ENCODE measurements around the gene IGSF8.

The IGSF8 gene

DNA sequence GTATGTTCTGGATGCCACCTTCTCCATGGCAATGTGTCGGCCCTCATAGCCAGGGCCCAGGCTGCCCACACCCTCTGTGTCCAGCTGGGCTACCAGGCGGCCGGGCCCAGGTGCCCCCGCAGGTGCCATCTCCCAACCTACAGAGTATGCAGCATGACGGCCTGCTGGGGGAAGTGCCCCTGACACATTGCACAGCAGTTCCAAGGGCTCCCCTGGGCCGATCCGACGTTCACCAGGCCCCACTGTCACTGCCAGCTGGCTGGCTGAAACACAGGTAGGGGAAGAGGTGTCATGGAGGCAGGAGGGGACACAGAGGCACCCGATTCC, 5.4 kb downstream of the IGSF8 start:
- Histone ChIP-seq H3K36me3 (replicated peaks) (no peaks in the 10 kb centered on the region), H3K27ac (no peak overlapping the region), H3K27me3 (replicated peaks) (no peaks in the 10 kb centered on the region), H3K4me3 (ENCODE audit: low read depth, low read length) (no peak overlapping the region)
- in situ Hi-C loops (cut with HindIII; ENCODE audit: low pct_ligation_motif_present, low sequenced_read_pairs) = no loop called here
- no peak for DNase-seq
- TF ChIP-seq, protein P1, sequence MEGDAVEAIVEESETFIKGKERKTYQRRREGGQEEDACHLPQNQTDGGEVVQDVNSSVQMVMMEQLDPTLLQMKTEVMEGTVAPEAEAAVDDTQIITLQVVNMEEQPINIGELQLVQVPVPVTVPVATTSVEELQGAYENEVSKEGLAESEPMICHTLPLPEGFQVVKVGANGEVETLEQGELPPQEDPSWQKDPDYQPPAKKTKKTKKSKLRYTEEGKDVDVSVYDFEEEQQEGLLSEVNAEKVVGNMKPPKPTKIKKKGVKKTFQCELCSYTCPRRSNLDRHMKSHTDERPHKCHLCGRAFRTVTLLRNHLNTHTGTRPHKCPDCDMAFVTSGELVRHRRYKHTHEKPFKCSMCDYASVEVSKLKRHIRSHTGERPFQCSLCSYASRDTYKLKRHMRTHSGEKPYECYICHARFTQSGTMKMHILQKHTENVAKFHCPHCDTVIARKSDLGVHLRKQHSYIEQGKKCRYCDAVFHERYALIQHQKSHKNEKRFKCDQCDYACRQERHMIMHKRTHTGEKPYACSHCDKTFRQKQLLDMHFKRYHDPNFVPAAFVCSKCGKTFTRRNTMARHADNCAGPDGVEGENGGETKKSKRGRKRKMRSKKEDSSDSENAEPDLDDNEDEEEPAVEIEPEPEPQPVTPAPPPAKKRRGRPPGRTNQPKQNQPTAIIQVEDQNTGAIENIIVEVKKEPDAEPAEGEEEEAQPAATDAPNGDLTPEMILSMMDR (IDR thresholded peaks at IDR 0.05; ENCODE audit: low read depth, low read length, missing control alignments) = no peak

DNA sequence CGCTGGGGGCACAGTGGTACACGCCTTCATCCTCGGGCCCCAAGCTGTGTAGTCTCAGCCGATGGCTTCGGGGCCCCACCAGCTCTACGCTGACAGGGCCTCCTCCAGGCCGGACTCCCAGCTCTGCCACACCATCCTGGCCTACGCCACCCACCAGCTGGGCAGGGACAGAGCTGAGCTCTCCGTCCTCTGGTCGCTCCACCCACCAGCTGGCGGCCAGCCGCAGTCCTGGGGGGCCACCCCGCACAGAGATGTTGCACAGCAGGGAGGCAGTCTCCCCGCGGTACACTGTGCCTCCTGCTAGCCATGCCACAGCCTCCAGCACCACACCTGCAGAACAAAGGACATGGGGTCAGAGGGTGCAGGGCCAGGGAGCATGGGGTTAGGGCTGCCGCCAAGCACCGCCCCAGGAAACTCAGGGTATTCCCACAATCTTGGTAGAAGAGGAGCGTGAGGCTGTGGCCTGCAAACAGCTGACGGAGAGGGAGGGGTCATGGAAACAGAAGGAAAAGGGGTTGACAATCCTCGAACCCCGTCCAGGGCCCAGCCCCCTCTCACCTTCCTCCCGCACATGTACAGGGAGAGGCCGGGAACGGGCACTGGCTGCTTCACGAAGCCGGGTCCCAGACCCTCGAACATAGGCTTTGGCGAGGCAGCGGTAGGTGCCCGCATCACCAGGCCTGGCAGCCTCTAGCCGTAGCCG, 5.9 kb downstream of the IGSF8 start:
- H3K36me3 ChIP-seq (replicated peaks) = no peaks in the 10 kb centered on the region
- in situ Hi-C loops (cut with HindIII; ENCODE audit: low pct_ligation_motif_present, low sequenced_read_pairs) = no loop called here

DNA sequence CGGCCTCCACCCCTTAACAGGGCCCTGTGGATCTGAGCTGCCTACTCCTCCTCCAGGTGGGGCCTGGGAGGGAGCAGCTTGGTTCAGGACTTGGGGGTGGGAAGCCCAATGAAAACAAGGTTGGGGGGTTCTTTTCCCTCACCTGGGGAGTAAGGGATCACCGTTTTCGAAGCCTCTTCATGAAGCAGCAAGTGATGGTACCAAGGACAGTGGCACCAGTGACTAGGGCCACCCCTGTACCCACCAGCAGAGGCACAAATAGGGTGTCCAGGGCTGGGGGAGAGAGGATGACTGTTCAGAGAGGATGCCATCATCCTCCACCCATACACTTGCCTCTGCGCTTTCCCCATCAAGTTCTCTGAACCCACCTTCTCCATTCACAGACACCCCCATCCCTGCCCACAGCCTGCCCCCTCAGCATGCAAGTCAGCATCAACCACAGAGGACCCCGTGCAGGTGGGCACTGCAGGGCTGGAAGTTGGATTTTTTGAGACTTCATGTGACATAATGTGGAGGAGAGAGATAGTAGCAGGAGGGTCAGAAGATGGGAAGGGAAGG, 6.7 kb downstream of the IGSF8 start:
- Histone ChIP-seq H3K27ac (no peak overlapping the region), H3K4me3 (ENCODE audit: low read depth, low read length) (no peak overlapping the region), H3K27me3 (replicated peaks) (no peaks in the 10 kb centered on the region), H3K36me3 (replicated peaks) (no peaks in the 10 kb centered on the region)
- no peak for DNase-seq
- in situ Hi-C loops (cut with HindIII; ENCODE audit: low pct_ligation_motif_present, low sequenced_read_pairs) = no loop called here
- TF ChIP-seq, protein P1 (IDR thresholded peaks at IDR 0.05; ENCODE audit: low read depth, low read length, missing control alignments) = no peak

More for the DNA sequence above, 5.9 kb downstream of the IGSF8 start:
- no peak overlapping the region for H3K4me3 ChIP-seq (ENCODE audit: low read depth, low read length)
- no peaks in the 10 kb centered on the region for H3K27me3 ChIP-seq (replicated peaks)
- H3K27ac ChIP-seq = no peak overlapping the region
- DNase-seq = no peak
- TF ChIP-seq, protein P1 (IDR thresholded peaks at IDR 0.05; ENCODE audit: low read depth, low read length, missing control alignments) = no peak

DNA sequence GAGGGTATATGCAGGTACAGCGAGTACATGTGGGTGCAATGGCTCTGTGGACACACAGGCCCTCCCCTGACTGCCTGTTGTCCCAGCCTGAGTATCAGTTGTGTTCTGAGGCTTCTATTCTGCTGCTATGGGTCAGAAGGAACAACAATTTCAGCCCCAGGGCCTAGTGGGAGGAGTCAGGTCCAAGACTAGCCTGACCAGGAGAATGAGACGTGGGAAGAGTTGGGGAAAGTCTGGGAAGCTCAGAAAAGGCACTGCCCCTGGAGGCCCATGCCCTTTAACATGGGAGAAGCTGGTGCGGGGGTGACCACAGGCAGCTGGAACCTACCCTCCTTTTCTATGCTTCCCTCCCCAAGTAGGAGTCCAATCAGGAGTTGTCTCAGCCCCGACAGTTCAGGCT, 7.7 kb downstream of the IGSF8 start:
- no peak for DNase-seq
- TF ChIP-seq, protein P1 (IDR thresholded peaks at IDR 0.05; ENCODE audit: low read depth, low read length, missing control alignments) = no peak
- H3K36me3 ChIP-seq (replicated peaks) = no peaks in the 10 kb centered on the region
- no peak overlapping the region for H3K4me3 ChIP-seq (ENCODE audit: low read depth, low read length)
- H3K27ac ChIP-seq = no peak overlapping the region
- no peaks in the 10 kb centered on the region for H3K27me3 ChIP-seq (replicated peaks)
- in situ Hi-C loops (cut with HindIII; ENCODE audit: low pct_ligation_motif_present, low sequenced_read_pairs) = no loop called here

DNA sequence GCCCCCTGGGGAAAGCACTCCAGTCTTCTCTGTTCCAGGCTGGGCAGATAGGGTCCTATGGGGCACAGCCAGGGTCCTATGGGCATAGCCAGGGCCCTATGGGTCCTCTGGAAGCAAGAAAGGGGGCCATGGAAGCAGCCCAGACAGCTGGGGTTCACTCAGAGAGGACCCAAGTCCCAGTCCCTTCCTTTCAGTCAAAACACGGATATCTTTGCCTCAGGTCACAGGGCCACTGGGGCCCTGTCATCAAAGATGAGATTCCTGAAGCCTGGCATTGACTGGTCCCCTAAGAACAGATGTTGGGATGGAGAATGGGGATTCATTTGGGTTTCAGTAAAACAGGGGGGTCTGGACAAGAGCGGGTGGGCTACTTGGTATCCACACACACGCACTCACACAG, 8.5 kb downstream of the IGSF8 start:
- Histone ChIP-seq H3K36me3 (replicated peaks) (no peaks in the 10 kb centered on the region), H3K27me3 (replicated peaks) (no peaks in the 10 kb centered on the region), H3K27ac (no peak overlapping the region), H3K4me3 (ENCODE audit: low read depth, low read length) (no peak overlapping the region)
- in situ Hi-C loops (cut with HindIII; ENCODE audit: low pct_ligation_motif_present, low sequenced_read_pairs) = no loop called here
- TF ChIP-seq, protein P1 (IDR thresholded peaks at IDR 0.05; ENCODE audit: low read depth, low read length, missing control alignments) = no peak
- no peak for DNase-seq

Data from brain microvascular endothelial cell (primary cell).